IPS-15b (cell line): Measurements from ENCODE around the gene SERINC5.
"Not testable (repeated sequence)": the region's sequence is repeated elsewhere in the genome, so short reads cannot be mapped to it uniquely, and the experiment has no call there.

Experiments used
- H3K27me3 ChIP-seq: one replicate; pipeline ENCODE4 v1.6.1; 2013; ENCODE audit warnings: low read length; ENCODE audit not compliant: control insufficient read depth, insufficient read depth
- H3K36me3 ChIP-seq: one replicate; pipeline ENCODE4 v1.6.1; 2013; ENCODE audit warnings: low read length; ENCODE audit not compliant: control insufficient read depth, insufficient read depth
- H3K4me1 ChIP-seq: one replicate; pipeline ENCODE4 v1.6.1; 2013; ENCODE audit warnings: mild to moderate bottlenecking, low read length; ENCODE audit not compliant: control insufficient read depth, insufficient read depth
- H3K4me3 ChIP-seq: one replicate; pipeline ENCODE4 v1.5.1; 2013; ENCODE audit warnings: low read depth, low read length
- H3K9ac ChIP-seq: one replicate; pipeline ENCODE4 v1.6.1; 2013; ENCODE audit warnings: low read depth, mild to moderate bottlenecking, low read length
- H3K9me3 ChIP-seq: one replicate; pipeline ENCODE4 v1.6.1; 2013; ENCODE audit warnings: mild to moderate bottlenecking, low read length; ENCODE audit not compliant: control insufficient read depth, insufficient read depth

Gene SERINC5

DNA sequence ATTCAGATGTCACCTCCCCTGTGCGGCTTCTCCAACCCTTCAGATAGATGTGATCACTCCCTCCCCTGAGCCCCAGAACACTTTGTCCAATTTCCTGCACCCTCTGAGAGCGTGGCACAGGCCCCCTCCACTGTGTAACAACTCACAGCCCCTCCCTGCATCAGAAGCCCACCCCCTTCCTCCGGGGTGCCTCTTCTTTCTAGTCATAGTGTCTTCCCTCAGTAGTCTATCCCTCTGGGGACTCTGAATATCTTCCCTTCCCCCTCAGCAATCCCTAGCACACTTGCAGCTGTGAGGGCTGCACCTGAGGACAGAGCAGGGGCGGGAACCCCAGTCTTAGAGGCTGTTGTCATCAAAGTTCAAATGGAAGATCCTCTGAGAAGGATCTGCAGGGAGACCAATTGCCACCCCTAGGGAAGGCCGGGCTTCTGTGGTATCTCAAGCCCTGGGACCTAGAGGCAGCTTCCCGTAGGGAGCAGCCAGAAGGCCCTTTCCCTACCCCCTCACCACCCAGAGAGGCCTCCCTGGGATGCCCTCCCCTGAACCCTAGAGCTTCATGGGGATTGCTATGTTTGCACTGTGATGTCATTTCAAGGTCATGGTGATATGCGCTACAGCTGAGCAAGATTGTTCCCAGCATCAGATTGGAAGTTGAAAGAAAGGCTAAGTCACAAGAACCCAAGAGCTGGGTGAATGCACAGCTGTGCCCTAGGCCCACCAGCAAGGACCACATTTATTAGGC lies 150.0 kb downstream of the SERINC5 start:
- Histone ChIP-seq H3K9ac (no peak overlapping the region), H3K4me1 (peaks cover 6% of the 10 kb centered on the region), H3K9me3 (no peaks in the 10 kb centered on the region), H3K4me3 (no peak overlapping the region), H3K27me3 (no peaks in the 10 kb centered on the region), H3K36me3 (no peaks in the 10 kb centered on the region)

- Histone ChIP-seq H3K27me3 (no peaks in the 10 kb centered on the region), H3K9me3 (no peaks in the 10 kb centered on the region), H3K36me3 (no peaks in the 10 kb centered on the region), H3K4me3 (no peak overlapping the region), H3K4me1 (peaks cover 2% of the 10 kb centered on the region), H3K9ac (no peak overlapping the region)
These were observed 152.5 kb downstream of the SERINC5 start for GRCh38 chr5:80103371-80103770.

DNA sequence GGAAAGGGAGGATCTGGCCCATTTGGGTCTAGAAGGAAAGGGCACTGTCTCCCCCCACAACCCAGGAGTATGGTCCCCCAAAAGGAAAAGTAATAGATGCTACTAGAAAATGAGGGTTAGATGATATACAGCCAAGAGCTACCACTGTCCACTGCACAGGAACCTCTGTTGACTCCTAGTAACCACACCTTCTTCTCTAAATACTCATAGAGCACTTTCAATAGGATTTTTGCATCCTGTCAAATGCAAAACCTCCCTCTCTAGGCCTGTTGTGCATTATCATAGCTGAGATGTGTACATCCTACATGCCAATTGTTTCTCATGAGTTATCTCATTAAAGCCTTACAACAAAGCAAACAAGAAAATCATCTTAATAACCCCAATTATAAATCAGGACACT lies 153.9 kb downstream of the SERINC5 start:
- H3K9ac ChIP-seq, result no peak overlapping the region
- H3K9me3 ChIP-seq, result no peaks in the 10 kb centered on the region
- no peaks in the 10 kb centered on the region for H3K36me3 ChIP-seq
- H3K27me3 ChIP-seq, result no peaks in the 10 kb centered on the region
- H3K4me1 ChIP-seq, result peaks cover 14% of the 10 kb centered on the region
- H3K4me3 ChIP-seq, result no peak overlapping the region

DNA sequence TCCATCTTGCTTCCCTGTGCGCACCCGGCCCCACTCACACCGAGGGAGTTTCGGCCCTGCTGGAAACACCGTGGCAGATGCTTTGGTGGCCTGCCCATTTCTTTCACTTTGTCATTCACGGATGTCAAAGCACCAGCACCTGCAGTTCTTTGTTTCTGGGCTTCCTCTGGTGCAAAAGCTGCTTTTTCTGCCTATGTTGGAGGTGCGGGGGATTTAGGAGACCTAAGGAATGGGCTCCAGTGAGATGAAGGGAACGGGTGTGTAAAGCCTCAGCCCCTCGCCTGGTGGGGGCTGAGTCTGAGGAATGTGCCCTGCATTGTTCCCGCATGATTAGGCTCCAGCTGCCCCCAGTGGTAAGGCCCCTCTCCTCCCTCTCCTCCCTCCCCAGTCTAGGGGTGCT lies 158.4 kb downstream of the SERINC5 start:
- Histone ChIP-seq H3K27me3 (no peaks in the 10 kb centered on the region), H3K9ac (no peak overlapping the region), H3K36me3 (no peaks in the 10 kb centered on the region), H3K9me3 (no peaks in the 10 kb centered on the region), H3K4me3 (no peak overlapping the region), H3K4me1 (peaks cover 16% of the 10 kb centered on the region)

DNA sequence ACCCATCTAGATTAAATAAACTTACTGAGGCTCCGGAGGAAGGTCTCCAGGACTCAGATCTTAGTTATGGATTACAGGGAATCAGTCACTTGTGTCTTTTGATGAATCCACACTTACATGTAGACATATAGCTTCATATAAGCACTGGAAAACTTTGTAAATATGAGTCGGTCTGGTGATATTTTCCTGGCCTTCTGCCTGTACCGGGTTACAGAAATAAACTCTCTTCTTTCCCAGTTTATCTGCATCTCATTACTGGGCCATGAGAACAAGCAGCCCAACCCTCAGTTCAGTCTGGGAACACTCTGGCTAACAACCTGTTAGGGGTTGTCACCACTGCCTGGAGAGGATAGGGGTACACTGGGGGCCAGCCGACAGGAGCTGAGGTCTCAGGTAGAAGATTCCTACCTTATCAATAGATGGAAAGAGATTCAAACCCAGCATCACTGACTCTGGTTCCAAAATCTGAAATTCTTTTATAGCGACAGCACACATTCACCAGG lies 161.6 kb downstream of the SERINC5 start:
- H3K9ac ChIP-seq, result no peak overlapping the region
- H3K4me1 ChIP-seq, result peaks cover 14% of the 10 kb centered on the region
- no peaks in the 10 kb centered on the region for H3K36me3 ChIP-seq
- H3K27me3 ChIP-seq, result no peaks in the 10 kb centered on the region
- no peak overlapping the region for H3K4me3 ChIP-seq
- H3K9me3 ChIP-seq, result no peaks in the 10 kb centered on the region

GRCh38 chr5:80093796-80094195 lies 162.1 kb downstream of the SERINC5 start:
- Histone ChIP-seq H3K4me1 (peaks cover 14% of the 10 kb centered on the region), H3K36me3 (no peaks in the 10 kb centered on the region), H3K9ac (no peak overlapping the region)

GRCh38 chr5:80092486-80093107 lies 163.3 kb downstream of the SERINC5 start:
- Histone ChIP-seq H3K9me3 (no peaks in the 10 kb centered on the region), H3K9ac (no peak overlapping the region), H3K4me1 (peaks cover 7% of the 10 kb centered on the region), H3K36me3 (no peaks in the 10 kb centered on the region), H3K27me3 (no peaks in the 10 kb centered on the region), H3K4me3 (no peak overlapping the region)

More at GRCh38 chr5:80093796-80094195, 162.1 kb downstream of the SERINC5 start:
- H3K27me3 ChIP-seq, result no peaks in the 10 kb centered on the region
- no peak overlapping the region for H3K4me3 ChIP-seq
- H3K9me3 ChIP-seq, result no peaks in the 10 kb centered on the region

GRCh38 chr5:80091792-80092192 lies 164.1 kb downstream of the SERINC5 start:
- not testable (repeated sequence) for H3K9ac ChIP-seq, H3K4me3 ChIP-seq, H3K9me3 ChIP-seq, H3K4me1 ChIP-seq, H3K36me3 ChIP-seq, H3K27me3 ChIP-seq

DNA sequence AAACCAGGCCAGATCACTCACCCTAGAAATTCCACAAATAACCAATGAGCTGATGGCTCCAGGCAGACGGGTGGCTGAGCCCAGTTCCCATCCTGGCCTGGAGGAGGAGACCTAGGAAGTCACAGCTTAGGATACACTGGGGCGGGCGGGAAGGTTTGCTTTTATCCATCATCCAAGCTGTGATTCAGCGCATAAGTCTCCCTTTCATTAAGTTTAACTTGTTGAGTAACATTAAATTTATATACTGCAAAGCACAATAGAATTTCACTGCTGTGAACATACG lies 165.0 kb downstream of the SERINC5 start:
- Histone ChIP-seq H3K9me3 (no peaks in the 10 kb centered on the region), H3K27me3 (no peaks in the 10 kb centered on the region), H3K4me3 (no peak overlapping the region), H3K4me1 (peaks cover 2% of the 10 kb centered on the region), H3K9ac (no peak overlapping the region), H3K36me3 (no peaks in the 10 kb centered on the region)

GRCh38 chr5:80083101-80083890 lies 172.6 kb downstream of the SERINC5 start:
- Histone ChIP-seq H3K27me3 (no peaks in the 10 kb centered on the region), H3K9me3 (no peaks in the 10 kb centered on the region), H3K4me1 (peaks cover 3% of the 10 kb centered on the region), H3K4me3 (no peak overlapping the region), H3K9ac (no peak overlapping the region), H3K36me3 (no peaks in the 10 kb centered on the region)

- Histone ChIP-seq H3K9ac (no peak overlapping the region), H3K4me1 (peaks cover 3% of the 10 kb centered on the region), H3K36me3 (no peaks in the 10 kb centered on the region), H3K9me3 (no peaks in the 10 kb centered on the region), H3K4me3 (no peak overlapping the region), H3K27me3 (no peaks in the 10 kb centered on the region)
These were observed 173.1 kb downstream of the SERINC5 start for GRCh38 chr5:80082731-80083100.

- no peaks in the 10 kb centered on the region for H3K36me3 ChIP-seq
- H3K9ac ChIP-seq, result no peak overlapping the region
- H3K4me1 ChIP-seq, result peaks cover 3% of the 10 kb centered on the region
- no peak overlapping the region for H3K4me3 ChIP-seq
- no peaks in the 10 kb centered on the region for H3K9me3 ChIP-seq
- no peaks in the 10 kb centered on the region for H3K27me3 ChIP-seq
These were observed 173.6 kb downstream of the SERINC5 start for GRCh38 chr5:80082281-80082680.
